ENCODE data around the gene HSH2D.
"Not testable (repeated sequence)": the region's sequence is repeated elsewhere in the genome, so short reads cannot be mapped to it uniquely, and the experiment has no call there.

The HSH2D gene

GRCh38 chr19:16154557-16154956 is 11.1 kb downstream of the HSH2D start:
- DNase-seq (ENCODE audit: low read depth in 1 of 2, low spot score in 1 of 2): no peak

GRCh38 chr19:16155128-16155527 is 11.6 kb downstream of the HSH2D start:
- DNase-seq (ENCODE audit: low read depth in 1 of 2, low spot score in 1 of 2): no peak

- DNase-seq (ENCODE audit: low read depth in 1 of 2, low spot score in 1 of 2): no peak
These were observed 13.4 kb downstream of the HSH2D start for GRCh38 chr19:16156904-16157303.

GRCh38 chr19:16157601-16158000 is 14.1 kb downstream of the HSH2D start:
- no peak for DNase-seq (ENCODE audit: low read depth in 1 of 2, low spot score in 1 of 2)

- no peak for DNase-seq (ENCODE audit: low read depth in 1 of 2, low spot score in 1 of 2)
These were observed 16.2 kb downstream of the HSH2D start for GRCh38 chr19:16159655-16160054.

- no peak for DNase-seq (ENCODE audit: low read depth in 1 of 2, low spot score in 1 of 2)
These were observed 17.0 kb downstream of the HSH2D start for GRCh38 chr19:16160445-16160942.

GRCh38 chr19:16160943-16161560 is 17.6 kb downstream of the HSH2D start:
- DNase-seq (ENCODE audit: low read depth in 1 of 2, low spot score in 1 of 2): peak in 1 of 2 donors; percentile 35

- no peak for DNase-seq (ENCODE audit: low read depth in 1 of 2, low spot score in 1 of 2)
These were observed 18.4 kb downstream of the HSH2D start for GRCh38 chr19:16161840-16162239.

- DNase-seq (ENCODE audit: low read depth in 1 of 2, low spot score in 1 of 2): no peak
These were observed 20.9 kb downstream of the HSH2D start for GRCh38 chr19:16164222-16164890.

- no peak for DNase-seq (ENCODE audit: low read depth in 1 of 2, low spot score in 1 of 2)
These were observed 22.9 kb downstream of the HSH2D start for GRCh38 chr19:16166417-16166816.

GRCh38 chr19:16167055-16167454 is 23.6 kb downstream of the HSH2D start:
- DNase-seq (ENCODE audit: low read depth in 1 of 2, low spot score in 1 of 2): no peak

- no peak for DNase-seq (ENCODE audit: low read depth in 1 of 2, low spot score in 1 of 2)
These were observed 25.1 kb downstream of the HSH2D start for GRCh38 chr19:16168465-16169081.

GRCh38 chr19:16170134-16170533 is 26.6 kb downstream of the HSH2D start:
- no peak for DNase-seq (ENCODE audit: low read depth in 1 of 2, low spot score in 1 of 2)

GRCh38 chr19:16175954-16176353 is 32.5 kb downstream of the HSH2D start:
- DNase-seq (ENCODE audit: low read depth in 1 of 2, low spot score in 1 of 2): no peak

- not testable (repeated sequence) for DNase-seq (ENCODE audit: low read depth in 1 of 2, low spot score in 1 of 2)
These were observed 35.4 kb downstream of the HSH2D start for GRCh38 chr19:16178866-16179265.

GRCh38 chr19:16180611-16181010 is 37.1 kb downstream of the HSH2D start:
- no peak for DNase-seq (ENCODE audit: low read depth in 1 of 2, low spot score in 1 of 2)

GRCh38 chr19:16184665-16185122 is 41.2 kb downstream of the HSH2D start:
- no peak for DNase-seq (ENCODE audit: low read depth in 1 of 2, low spot score in 1 of 2)

- DNase-seq (ENCODE audit: low read depth in 1 of 2, low spot score in 1 of 2): peak; percentile 96 to 99
These were observed 41.8 kb downstream of the HSH2D start, which contains the start of gene FAM32A for GRCh38 chr19:16185123-16185767. Gene FAM32A (plus strand): TSS chr19:16185410. CDS start chr19:16185443, 33 bp downstream.

- no peak for DNase-seq (ENCODE audit: low read depth in 1 of 2, low spot score in 1 of 2)
These were observed 42.3 kb downstream of the HSH2D start for GRCh38 chr19:16185768-16186123.

- DNase-seq (ENCODE audit: low read depth in 1 of 2, low spot score in 1 of 2): no peak
These were observed 45.0 kb downstream of the HSH2D start for GRCh38 chr19:16188521-16188920.

GRCh38 chr19:16190198-16190597 is 46.7 kb downstream of the HSH2D start:
- no peak for DNase-seq (ENCODE audit: low read depth in 1 of 2, low spot score in 1 of 2)

GRCh38 chr19:16190736-16191135 is 47.3 kb downstream of the HSH2D start:
- no peak for DNase-seq (ENCODE audit: low read depth in 1 of 2, low spot score in 1 of 2)

All from activated CD4-positive, alpha-beta T cell treated with anti-CD3 and anti-CD28 coated beads, Interleukin-2, amount 50 U/mL, for 24 hours (primary cell).